SK-N-MC (cell line): ENCODE measurements around the gene CELSR2.

Source experiments
- DNase-seq: peaks from one replicate; pipeline ENCODE4 v3.0.0-alpha.2; 2011; ENCODE audit warnings: low read depth, low spot score
- H3K27ac ChIP-seq: fragments of 200-600 bp; sonication (generic); 2 replicates; pipeline ENCODE4 v1.5.1; 2016; ENCODE audit warnings: mixed run types
- H3K36me3 ChIP-seq: fragments of 200-600 bp; sonication (generic); 2 replicates; pipeline ENCODE4 v1.6.1; 2017; ENCODE audit warnings: antibody characterized with exemption, low read length, mixed read lengths; ENCODE audit not compliant: insufficient read depth
- H3K4me3 ChIP-seq: fragments of 200-600 bp; sonication (generic); 2 replicates; pipeline ENCODE4 v1.5.1; 2016
- H3K9ac ChIP-seq: fragments of 200-600 bp; sonication (generic); 2 replicates; pipeline ENCODE4 v1.8.0; 2017; ENCODE audit warnings: mixed run types, mixed read lengths; ENCODE audit not compliant: insufficient read length
- H3K9me3 ChIP-seq: fragments of 200-600 bp; sonication (generic); 2 replicates; pipeline ENCODE4 v1.6.1; 2017; ENCODE audit warnings: low read depth, mild to moderate bottlenecking, antibody characterized with exemption, low read length, moderate library complexity, mixed read lengths
- EZH2 ChIP-seq: fragments of 200-600 bp; sonication (generic); IDR thresholded peaks from one replicate; pipeline ENCODE4 v1.6.1; 2017; ENCODE audit warnings: antibody characterized with exemption
- FOXP2 ChIP-seq: optimal IDR thresholded peaks from 2 replicates; pipeline ENCODE3; 2011; ENCODE audit warnings: mild to moderate bottlenecking, moderate library complexity; ENCODE audit not compliant: insufficient read depth; ENCODE audit errors: extremely low read length, control extremely low read depth
- POLR2AphosphoS5 ChIP-seq: IDR thresholded peaks from 2 replicates; pipeline ENCODE4 v1.6.1; 2012; ENCODE audit warnings: mild to moderate bottlenecking, low read depth, low read length, borderline replicate concordance

Gene CELSR2

GRCh38 chr1:109225711-109226445, 23.5 kb upstream of the CELSR2 start:
- TF ChIP-seq EZH2 = no peak
- TF ChIP-seq POLR2AphosphoS5 = no peak
- TF ChIP-seq FOXP2 = no peak
- H3K36me3 ChIP-seq = peaks cover 89% of the 10 kb centered on the region
- no peaks in the 10 kb centered on the region for H3K9me3 ChIP-seq
- no peak overlapping the region for H3K9ac ChIP-seq
- H3K27ac ChIP-seq = peak overlapping the region; percentile 25; the same call in 1 of the 2 replicates
- no peak for DNase-seq
- no peak overlapping the region for H3K4me3 ChIP-seq

- Histone ChIP-seq H3K27ac (0 out of 2 replicates have a peak overlapping the region, but pooled peaks have one; percentile 25), H3K36me3 (peaks cover 91% of the 10 kb centered on the region), H3K4me3 (no peak overlapping the region), H3K9me3 (no peaks in the 10 kb centered on the region), H3K9ac (peak overlapping the region; percentile 12)
- no peak for DNase-seq
- TF ChIP-seq FOXP2 = no peak
These were observed 21.2 kb upstream of the CELSR2 start for GRCh38 chr1:109228167-109228566.

GRCh38 chr1:109229531-109230127, 19.7 kb upstream of the CELSR2 start:
- TF ChIP-seq EZH2 = no peak
- TF ChIP-seq FOXP2 = no peak
- no peak for TF ChIP-seq POLR2AphosphoS5
- peaks cover 88% of the 10 kb centered on the region for H3K36me3 ChIP-seq
- H3K9ac ChIP-seq = no peak overlapping the region
- 0 out of 2 replicates have a peak overlapping the region, but pooled peaks have one; percentile 13 for H3K27ac ChIP-seq
- no peak overlapping the region for H3K4me3 ChIP-seq
- DNase-seq = no peak
- no peaks in the 10 kb centered on the region for H3K9me3 ChIP-seq

GRCh38 chr1:109231066-109231465, 18.3 kb upstream of the CELSR2 start:
- no peak overlapping the region for H3K27ac ChIP-seq
- no peak overlapping the region for H3K4me3 ChIP-seq
- no peak for DNase-seq
- no peak overlapping the region for H3K9ac ChIP-seq
- TF ChIP-seq FOXP2 (no peak), POLR2AphosphoS5 (no peak), EZH2 (no peak)
- H3K36me3 ChIP-seq = peaks cover 90% of the 10 kb centered on the region
- no peaks in the 10 kb centered on the region for H3K9me3 ChIP-seq

- Histone ChIP-seq H3K36me3 (peaks cover 87% of the 10 kb centered on the region), H3K27ac (no peak overlapping the region)
These were observed 14.2 kb upstream of the CELSR2 start for GRCh38 chr1:109235137-109235536.

GRCh38 chr1:109237512-109237911, 11.8 kb upstream of the CELSR2 start:
- no peak for DNase-seq
- no peak overlapping the region for H3K9ac ChIP-seq
- no peak overlapping the region for H3K27ac ChIP-seq
- peaks cover 63% of the 10 kb centered on the region for H3K36me3 ChIP-seq
- H3K4me3 ChIP-seq = no peak overlapping the region
- TF ChIP-seq FOXP2 (no peak), EZH2 (no peak), POLR2AphosphoS5 (no peak)
- no peaks in the 10 kb centered on the region for H3K9me3 ChIP-seq

More at GRCh38 chr1:109235137-109235536, 14.2 kb upstream of the CELSR2 start:
- TF ChIP-seq FOXP2 (no peak), POLR2AphosphoS5 (no peak), EZH2 (no peak)
- H3K9ac ChIP-seq = no peak overlapping the region
- no peaks in the 10 kb centered on the region for H3K9me3 ChIP-seq
- H3K4me3 ChIP-seq = no peak overlapping the region
- no peak for DNase-seq

- no peaks in the 10 kb centered on the region for H3K9me3 ChIP-seq
- TF ChIP-seq FOXP2 = no peak
- no peak for TF ChIP-seq EZH2
- no peak for TF ChIP-seq POLR2AphosphoS5
- no peak for DNase-seq
- peaks cover 56% of the 10 kb centered on the region for H3K36me3 ChIP-seq
- 0 out of 2 replicates have a peak overlapping the region, but pooled peaks have one; percentile 26 for H3K27ac ChIP-seq
- H3K9ac ChIP-seq = no peak overlapping the region
- no peak overlapping the region for H3K4me3 ChIP-seq
These were observed 11.0 kb upstream of the CELSR2 start for GRCh38 chr1:109238382-109238781.

- no peaks in the 10 kb centered on the region for H3K9me3 ChIP-seq
- H3K9ac ChIP-seq = no peak overlapping the region
- H3K4me3 ChIP-seq = no peak overlapping the region
- TF ChIP-seq POLR2AphosphoS5 (no peak), EZH2 (no peak), FOXP2 (no peak)
- H3K36me3 ChIP-seq = peaks cover 53% of the 10 kb centered on the region
- no peak for DNase-seq
- H3K27ac ChIP-seq = peak overlapping the region; percentile 26; the same call in 1 of the 2 replicates
These were observed 10.3 kb upstream of the CELSR2 start for GRCh38 chr1:109239047-109239408.
